Measurements from ENCODE around the gene TCF7. TPM values are rescaled to one million over a fixed set of nuclear protein-coding genes. Genes with fewer than 3 reads are reported as not detected.

Gene TCF7
- polyA plus RNA-seq, 1 donor from 2014 or later, result 0.15 TPM

GRCh38 chr5:134153241-134153640 lies 38.8 kb downstream of the TCF7 start:
- peaks cover 3% of the 10 kb centered on the region for H3K79me2 ChIP-seq (replicated peaks; ENCODE audit: insufficient read depth, low read length)
- H3K36me3 ChIP-seq (ENCODE audit: insufficient read depth, low read length), result peaks cover 13% of the 10 kb centered on the region
- no peak overlapping the region for H3K27ac ChIP-seq (ENCODE audit: low read length)
- H2AFZ ChIP-seq (ENCODE audit: low read depth, low read length), result no peak overlapping the region
- H4K20me1 ChIP-seq (ENCODE audit: insufficient read depth), result no peaks in the 10 kb centered on the region
- H3K9me2 ChIP-seq (ENCODE audit: insufficient read depth, low read length), result no peaks in the 10 kb centered on the region
- H3K4me2 ChIP-seq (ENCODE audit: low read length), result no peak overlapping the region
- no peak overlapping the region for H3K9ac ChIP-seq (ENCODE audit: low read length)
- H3K9me3 ChIP-seq (ENCODE audit: low read length), result no peaks in the 10 kb centered on the region
- H3F3A ChIP-seq (ENCODE audit: insufficient read depth, low read length, poor library complexity, severe bottlenecking), result no peaks in the 10 kb centered on the region
- H3K27me3 ChIP-seq (ENCODE audit: insufficient read depth, low read depth, low read length), result no peaks in the 10 kb centered on the region
- H3K4me3 ChIP-seq (ENCODE audit: low read length), result no peak overlapping the region
- no peak for TF ChIP-seq REST (IDR thresholded peaks at IDR 0.05; ENCODE audit: borderline replicate concordance)
- no peak for TF ChIP-seq CTCF (IDR thresholded peaks at IDR 0.05; ENCODE audit: poor library complexity, severe bottlenecking)
- no peak for TF ChIP-seq POLR2AphosphoS5 (IDR thresholded peaks at IDR 0.05)
- no peak for TF ChIP-seq TAF1 (IDR thresholded peaks at IDR 0.05; ENCODE audit: low read depth)
- no peak for TF ChIP-seq EZH2 (IDR thresholded peaks at IDR 0.05; ENCODE audit: borderline replicate concordance, insufficient read depth, low read length, poor library complexity, severe bottlenecking)
- no peak for TF ChIP-seq RAD21 (conservative IDR thresholded peaks at IDR 0.05)
- TF ChIP-seq MXI1 (conservative IDR thresholded peaks at IDR 0.05; ENCODE audit: poor library complexity, severe bottlenecking), result no peak
- no peak for TF ChIP-seq EP300 (conservative IDR thresholded peaks at IDR 0.05; ENCODE audit: poor library complexity, severe bottlenecking)
- TF ChIP-seq SMC3 (conservative IDR thresholded peaks at IDR 0.05; ENCODE audit: poor library complexity), result no peak

- Histone ChIP-seq H3K9me3 (ENCODE audit: low read length) (no peaks in the 10 kb centered on the region), H3K9ac (ENCODE audit: low read length) (no peak overlapping the region), H3K27me3 (ENCODE audit: insufficient read depth, low read depth, low read length) (no peaks in the 10 kb centered on the region), H3K36me3 (ENCODE audit: insufficient read depth, low read length) (peaks cover 14% of the 10 kb centered on the region), H2AFZ (ENCODE audit: low read depth, low read length) (no peak overlapping the region), H3K27ac (ENCODE audit: low read length) (no peak overlapping the region), H4K20me1 (ENCODE audit: insufficient read depth) (no peaks in the 10 kb centered on the region), H3F3A (ENCODE audit: insufficient read depth, low read length, poor library complexity, severe bottlenecking) (no peaks in the 10 kb centered on the region), H3K4me3 (ENCODE audit: low read length) (no peak overlapping the region), H3K79me2 (replicated peaks; ENCODE audit: insufficient read depth, low read length) (peaks cover 3% of the 10 kb centered on the region), H3K9me2 (ENCODE audit: insufficient read depth, low read length) (no peaks in the 10 kb centered on the region), H3K4me2 (ENCODE audit: low read length) (no peak overlapping the region)
- no peak for TF ChIP-seq TAF1 (IDR thresholded peaks at IDR 0.05; ENCODE audit: low read depth)
- TF ChIP-seq RAD21 (conservative IDR thresholded peaks at IDR 0.05), result no peak
- no peak for TF ChIP-seq EP300 (conservative IDR thresholded peaks at IDR 0.05; ENCODE audit: poor library complexity, severe bottlenecking)
- TF ChIP-seq EZH2 (IDR thresholded peaks at IDR 0.05; ENCODE audit: borderline replicate concordance, insufficient read depth, low read length, poor library complexity, severe bottlenecking), result no peak
Measured at GRCh38 chr5:134153657-134154056, 39.2 kb downstream of the TCF7 start.
